Breast epithelium (tissue), 3 donors: ENCODE data around the gene TBXAS1.

Experiments used
- CTCF ChIP-seq, 3 donors: fragments of 450-650 bp; IDR thresholded peaks; one replicate each; pipeline ENCODE4 v1.5.1; 2016 to 2017; ENCODE audit warnings: antibody characterized with exemption in 3 of 3, mild to moderate bottlenecking in 3 of 3, moderate library complexity in 3 of 3
- POLR2A ChIP-seq: fragments of 450-650 bp; IDR thresholded peaks from one replicate; pipeline ENCODE4 v1.6.1; 2016; ENCODE audit warnings: antibody characterized with exemption, mild to moderate bottlenecking, moderate library complexity

GRCh38 chr7:139822855-139823254, 6.2 kb upstream of the TBXAS1 start:
- TF ChIP-seq POLR2A = no peak
- no peak for TF ChIP-seq CTCF (IDR thresholded peaks at IDR 0.05)
